GM13977 (cell line): ENCODE data around the gene CNTFR.

Experiments used
- DNase-seq: peaks from one replicate; pipeline ENCODE4 v3.0.0; 2012; ENCODE audit warnings: low spot score
- CTCF ChIP-seq: IDR thresholded peaks from 2 replicates; pipeline ENCODE4 v1.5.1; 2012; ENCODE audit warnings: mild to moderate bottlenecking, control low read depth; ENCODE audit not compliant: insufficient read depth; ENCODE audit errors: extremely low read depth, missing control alignments
- in situ Hi-C: fragments of 300-500 bp; cut with MboI; formaldehyde crosslinking; loops from one replicate; pipeline ENCODE4 v1.12.0; 2022; ENCODE audit warnings: low sequenced_read_pairs, low pct_unique_long_range_greater_than_20kb, mixed read lengths, inconsistent platforms; ENCODE audit not compliant: unreplicated experiment

CNTFR gene

GRCh38 chr9:34634551-34635248 is 45.2 kb upstream of the CNTFR start:
- in situ Hi-C loops, result no loop called here
- DNase-seq, result no peak
- TF ChIP-seq CTCF, result no peak

- peak; percentile 86 for TF ChIP-seq CTCF
- DNase-seq, result peak; percentile 84
- in situ Hi-C loops, result no loop called here
Measured at GRCh38 chr9:34633851-34634550, 44.5 kb upstream of the CNTFR start.

GRCh38 chr9:34633166-34633565 is 43.6 kb upstream of the CNTFR start:
- in situ Hi-C loops, result no loop called here
- no peak for TF ChIP-seq CTCF
- DNase-seq, result no peak

- TF ChIP-seq CTCF, result no peak
Measured at GRCh38 chr9:34630402-34631154, 41.1 kb upstream of the CNTFR start.

GRCh38 chr9:34629491-34629808 is 39.9 kb upstream of the CNTFR start:
- in situ Hi-C loops, result no loop called here
- DNase-seq, result no peak
- TF ChIP-seq CTCF, result no peak

More at GRCh38 chr9:34630402-34631154, 41.1 kb upstream of the CNTFR start:
- in situ Hi-C loops, result no loop called here
- no peak for DNase-seq

GRCh38 chr9:34628656-34629490 is 39.3 kb upstream of the CNTFR start, which contains the start of gene ARID3C:
ARID3C (minus strand) TSS chr9:34629066; CDS start chr9:34628014, 1,052 bp downstream.
- in situ Hi-C loops, result no loop called here
- peak; percentile 65 for DNase-seq
- TF ChIP-seq CTCF, result peak; percentile 14
